Smooth muscle cell (in vitro differentiated cells): ENCODE measurements around the gene WNT7A. TPM values are rescaled to one million over a fixed set of nuclear protein-coding genes. Genes with fewer than 3 reads are reported as not detected.

Experiments used
- DNase-seq: peaks from one replicate; lab custom pipeline; 2025; ENCODE audit not compliant: unreplicated experiment; lab: John Stamatoyannopoulos, UW
- H2AFZ ChIP-seq: fragments of 200-600 bp; sonication (generic); 2 replicates; pipeline ENCODE4 v1.6.0; 2016; ENCODE audit warnings: antibody characterized with exemption, low read depth, mild to moderate bottlenecking
- H3F3A ChIP-seq: fragments of 200-600 bp; sonication (generic); 2 replicates; pipeline ENCODE4 v1.6.0; 2017; ENCODE audit warnings: antibody characterized with exemption, low read depth
- H3K27ac ChIP-seq: fragments of 200-600 bp; sonication (generic); 2 replicates; pipeline ENCODE4 v1.5.1; 2016; ENCODE audit warnings: low read depth, mild to moderate bottlenecking
- H3K27me3 ChIP-seq: fragments of 200-600 bp; sonication (generic); 2 replicates; pipeline ENCODE4 v1.6.1; 2016; ENCODE audit warnings: low read depth, mild to moderate bottlenecking
- H3K36me3 ChIP-seq: fragments of 200-600 bp; sonication (generic); 2 replicates; pipeline ENCODE4 v1.5.1; 2016; ENCODE audit warnings: low read depth
- H3K4me1 ChIP-seq: fragments of 200-600 bp; sonication (generic); 2 replicates; pipeline ENCODE4 v1.5.1; 2016; ENCODE audit warnings: low read depth
- H3K4me2 ChIP-seq: fragments of 200-600 bp; sonication (generic); 2 replicates; pipeline ENCODE4 v1.6.0; 2016; ENCODE audit warnings: mild to moderate bottlenecking
- H3K4me3 ChIP-seq: fragments of 200-600 bp; sonication (generic); 2 replicates; pipeline ENCODE4 v1.5.1; 2016; ENCODE audit warnings: mild to moderate bottlenecking
- H3K79me2 ChIP-seq: fragments of 200-600 bp; sonication (generic); 2 replicates; pipeline ENCODE4 v1.6.0; 2016; ENCODE audit warnings: low read depth, mild to moderate bottlenecking
- H3K9ac ChIP-seq: fragments of 200-600 bp; sonication (generic); 2 replicates; pipeline ENCODE4 v1.6.0; 2016; ENCODE audit warnings: low read depth
- H3K9me3 ChIP-seq: fragments of 200-600 bp; sonication (generic); replicated peaks from 2 replicates; pipeline ENCODE4 v1.5.1; 2016; ENCODE audit warnings: low read depth
- H4K20me1 ChIP-seq: fragments of 200-600 bp; sonication (generic); 2 replicates; pipeline ENCODE4 v1.6.0; 2016; ENCODE audit warnings: low read depth
- CTCF ChIP-seq: fragments of 200-600 bp; sonication (generic); IDR thresholded peaks from 2 replicates; pipeline ENCODE4 v1.5.1; 2017; ENCODE audit warnings: borderline replicate concordance, mild to moderate bottlenecking, antibody characterized with exemption; ENCODE audit not compliant: insufficient read depth, poor library complexity, severe bottlenecking
- WGBS: methylation state at CpG from one replicate; pipeline ENCODE4 v1.1.7; 2016; ENCODE audit warnings: low lambda C conversion rate; 5-methylcytosine and 5-hydroxymethylcytosine counted together
- polyA plus RNA-seq: library from polyadenylated mRNA; unstranded; fragments of >200 nt; fragmentation: Nextera tagmentation; extraction: Ambion mirVana; gene quantifications from 2 replicates; pipeline ENCODE4 v1.2.1, GENCODE V29; 2016
- total RNA-seq: library from RNA; depleted of rRNA; stranded (reverse); fragments of >200 nt; gene quantifications from 2 replicates; pipeline ENCODE4 v1.2.3, GENCODE V29; 2014

The WNT7A gene
- total and polyA plus RNA-seq, 2 experiments from 2014 or later: 0.18 to 0.24 TPM

GRCh38 chr3:13825821-13826220 lies 54.0 kb downstream of the WNT7A start:
- H3K9me3 ChIP-seq: no peaks in the 10 kb centered on the region
- no peaks in the 10 kb centered on the region for H4K20me1 ChIP-seq
- no peak overlapping the region for H3K4me2 ChIP-seq
- H3K27me3 ChIP-seq: no peaks in the 10 kb centered on the region
- no peak overlapping the region for H3K9ac ChIP-seq
- TF ChIP-seq CTCF: no peak
- H2AFZ ChIP-seq: no peak overlapping the region
- H3F3A ChIP-seq: no peaks in the 10 kb centered on the region
- no peaks in the 10 kb centered on the region for H3K4me1 ChIP-seq
- no peaks in the 10 kb centered on the region for H3K79me2 ChIP-seq
- no peak overlapping the region for H3K4me3 ChIP-seq
- WGBS: 94% methylated on average over 10 of the region's 10 CpGs
- no peaks in the 10 kb centered on the region for H3K36me3 ChIP-seq
- H3K27ac ChIP-seq: no peak overlapping the region
- no peak for DNase-seq

GRCh38 chr3:13825311-13825579 lies 54.6 kb downstream of the WNT7A start:
- Histone ChIP-seq H4K20me1 (no peaks in the 10 kb centered on the region), H3K9me3 (no peaks in the 10 kb centered on the region), H3K79me2 (no peaks in the 10 kb centered on the region), H2AFZ (no peak overlapping the region), H3K36me3 (no peaks in the 10 kb centered on the region), H3K4me1 (no peaks in the 10 kb centered on the region), H3F3A (no peaks in the 10 kb centered on the region), H3K4me3 (no peak overlapping the region), H3K4me2 (no peak overlapping the region), H3K27ac (no peak overlapping the region), H3K9ac (no peak overlapping the region), H3K27me3 (no peaks in the 10 kb centered on the region)
- 71% methylated on average over 3 of the region's 3 CpGs for WGBS
- TF ChIP-seq CTCF: no peak
- DNase-seq: no peak

- Histone ChIP-seq H3K27ac (peak overlapping the region; percentile 34), H3K27me3 (no peaks in the 10 kb centered on the region), H2AFZ (no peak overlapping the region), H3K9ac (no peak overlapping the region), H3F3A (no peaks in the 10 kb centered on the region), H3K79me2 (no peaks in the 10 kb centered on the region), H3K4me1 (no peaks in the 10 kb centered on the region), H3K36me3 (no peaks in the 10 kb centered on the region), H3K4me3 (no peak overlapping the region), H3K9me3 (no peaks in the 10 kb centered on the region), H3K4me2 (no peak overlapping the region), H4K20me1 (no peaks in the 10 kb centered on the region)
- 67% methylated on average over 8 of the region's 8 CpGs for WGBS
- TF ChIP-seq CTCF: no peak
- DNase-seq: no peak
These were observed 55.2 kb downstream of the WNT7A start for GRCh38 chr3:13824521-13825310.

- no peaks in the 10 kb centered on the region for H3K27me3 ChIP-seq
- H3K36me3 ChIP-seq: no peaks in the 10 kb centered on the region
- no peaks in the 10 kb centered on the region for H3F3A ChIP-seq
- no peaks in the 10 kb centered on the region for H3K79me2 ChIP-seq
- no peak overlapping the region for H3K4me3 ChIP-seq
- H3K4me2 ChIP-seq: no peak overlapping the region
- no peaks in the 10 kb centered on the region for H4K20me1 ChIP-seq
- no peaks in the 10 kb centered on the region for H3K9me3 ChIP-seq
- no peak overlapping the region for H2AFZ ChIP-seq
- DNase-seq: no peak
- TF ChIP-seq CTCF: no peak
- 93% methylated on average over 3 of the region's 3 CpGs for WGBS
- H3K4me1 ChIP-seq: no peaks in the 10 kb centered on the region
- H3K27ac ChIP-seq: no peak overlapping the region
- H3K9ac ChIP-seq: no peak overlapping the region
These were observed 56.2 kb downstream of the WNT7A start for GRCh38 chr3:13823692-13824091.
